LoVo (cell line): Measurements from ENCODE around the gene VWA2.

ENCODE experiments used
- DNase-seq: peaks from one replicate; pipeline ENCODE4 v3.0.0-alpha.2; 2016; ENCODE audit warnings: low spot score

VWA2 gene

DNA sequence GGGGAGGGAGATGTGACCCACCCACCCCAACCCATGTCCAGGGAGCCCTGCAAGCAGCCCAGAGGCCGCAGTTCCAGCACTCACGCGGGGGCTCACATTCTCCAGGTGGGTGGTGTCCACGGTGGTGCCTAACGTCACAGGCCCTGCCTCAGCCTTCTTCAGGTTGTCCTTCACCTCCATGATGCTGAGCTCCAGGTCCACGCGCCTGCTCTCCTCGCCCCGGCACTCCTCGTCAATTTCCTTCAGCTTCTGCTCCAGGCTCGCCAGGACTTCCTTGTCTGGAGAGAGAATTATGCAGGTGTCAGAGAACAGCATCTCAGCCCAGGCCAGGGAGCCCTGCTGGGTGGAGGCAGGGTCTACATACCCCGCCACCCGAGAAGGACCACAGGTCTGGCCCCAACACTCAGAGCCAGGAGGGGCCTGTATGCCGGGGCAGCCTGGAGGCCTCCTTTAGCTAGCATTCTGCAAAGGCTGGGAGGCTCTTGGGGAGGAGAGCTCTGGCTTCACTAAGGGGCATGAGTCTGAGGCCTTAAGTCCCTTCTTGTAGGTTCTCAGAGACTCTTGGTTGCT is 58.2 kb downstream of the VWA2 start:
- DNase-seq, result no peak

DNA sequence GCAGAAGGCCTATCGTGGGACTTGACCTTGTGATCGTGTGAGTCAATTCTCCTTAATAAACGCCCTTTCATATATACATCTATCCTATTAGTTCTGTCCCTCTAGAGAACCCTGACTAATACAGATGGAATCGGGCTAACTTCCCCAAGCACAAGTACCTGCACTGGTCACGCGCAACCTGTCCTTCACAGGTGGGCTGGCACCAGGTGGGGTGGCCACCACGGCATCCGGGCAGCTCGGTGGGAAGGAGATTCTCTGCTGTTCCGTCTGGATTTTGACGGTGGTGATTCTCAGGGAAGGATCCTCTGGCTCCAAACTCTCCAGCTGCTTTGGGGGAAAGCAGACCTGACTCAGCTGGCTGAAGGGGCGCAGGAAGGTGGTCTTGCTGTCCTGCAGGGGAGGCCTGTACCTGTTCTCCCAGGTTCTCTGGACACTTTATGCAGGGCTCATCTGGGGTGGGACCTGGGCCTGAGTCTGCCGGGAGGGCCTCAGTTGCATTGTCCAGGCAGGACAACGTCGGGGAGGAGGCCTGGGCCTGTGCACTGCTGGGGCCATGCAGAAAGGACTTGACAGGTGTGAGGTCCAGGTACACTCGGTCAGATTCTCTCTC is 61.1 kb downstream of the VWA2 start:
- DNase-seq, result no peak

DNA sequence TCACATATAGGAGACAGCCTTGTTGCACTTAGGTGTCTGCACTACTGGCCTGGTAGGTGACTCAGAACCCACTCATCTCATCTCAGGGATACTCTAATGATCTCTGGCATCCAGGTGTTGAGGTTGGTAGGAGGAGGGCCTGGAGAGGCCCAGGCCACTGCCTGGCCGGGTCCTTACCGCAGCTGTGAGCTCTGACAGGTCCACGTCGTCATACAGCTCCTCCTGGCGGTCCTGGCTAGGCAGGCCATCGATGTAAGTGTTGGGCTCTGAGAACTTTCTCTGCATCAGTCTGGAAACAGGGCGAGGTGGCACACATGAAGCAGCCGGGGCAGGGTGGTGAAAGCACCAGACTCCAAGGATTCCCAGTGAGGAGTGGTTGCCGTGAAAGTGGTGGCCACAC is 62.1 kb downstream of the VWA2 start:
- no peak for DNase-seq

DNA sequence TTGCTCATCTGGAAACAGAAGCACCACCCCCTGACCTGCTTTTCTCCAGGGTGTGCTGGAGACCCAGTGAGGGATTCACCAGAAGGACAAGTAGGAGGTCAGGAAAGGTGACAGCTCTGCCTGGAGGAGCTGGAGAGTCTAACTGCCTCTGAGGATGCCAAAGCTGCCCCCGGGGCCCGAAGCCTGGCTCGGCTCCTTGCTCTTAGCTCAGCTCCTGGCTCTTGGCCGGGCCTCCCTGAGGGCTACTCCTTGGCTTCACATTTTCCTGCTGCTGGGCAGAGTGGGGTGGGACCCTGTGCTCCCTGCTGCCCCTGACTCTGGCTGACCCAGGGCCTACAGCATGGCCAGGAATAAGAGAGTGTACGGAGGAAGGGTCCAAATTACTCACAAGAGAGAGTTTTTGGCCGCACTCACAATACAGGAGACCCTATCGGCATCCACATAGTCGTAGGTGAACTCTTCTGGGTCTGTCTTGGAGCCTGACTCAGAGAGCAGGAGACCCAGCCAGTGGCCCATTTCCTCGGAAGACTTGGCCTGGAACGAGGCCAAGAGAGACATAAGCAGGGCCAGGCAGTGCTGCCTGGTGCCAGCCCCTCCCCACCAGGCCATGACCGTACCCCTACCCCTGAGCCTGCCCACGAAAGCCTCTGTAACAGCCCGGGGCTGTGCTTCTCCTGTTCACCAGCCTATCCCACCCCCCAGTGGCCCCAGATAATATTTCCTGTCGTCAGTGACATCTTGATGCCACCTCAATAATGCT is 63.1 kb downstream of the VWA2 start:
- no peak for DNase-seq

DNA sequence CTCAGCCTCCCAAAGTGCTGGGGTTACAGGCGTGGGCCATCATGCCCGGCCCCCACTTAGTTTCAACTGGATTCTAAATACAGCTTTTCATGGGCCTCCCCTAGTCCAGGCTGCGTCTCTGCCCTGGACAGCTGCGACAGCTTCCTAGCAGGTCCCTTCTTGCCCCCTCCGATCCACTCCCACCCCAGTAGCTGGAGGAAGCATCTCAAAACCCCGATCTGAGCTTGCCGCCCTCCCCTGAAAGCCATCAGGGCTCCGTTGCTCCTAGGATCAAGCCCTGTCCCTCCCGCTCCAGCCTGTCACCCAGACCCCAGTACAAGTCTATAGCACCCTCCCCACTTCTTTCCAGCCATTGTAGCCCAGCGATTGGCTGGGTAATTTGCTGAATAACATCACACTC is 64.5 kb downstream of the VWA2 start:
- no peak for DNase-seq

DNA sequence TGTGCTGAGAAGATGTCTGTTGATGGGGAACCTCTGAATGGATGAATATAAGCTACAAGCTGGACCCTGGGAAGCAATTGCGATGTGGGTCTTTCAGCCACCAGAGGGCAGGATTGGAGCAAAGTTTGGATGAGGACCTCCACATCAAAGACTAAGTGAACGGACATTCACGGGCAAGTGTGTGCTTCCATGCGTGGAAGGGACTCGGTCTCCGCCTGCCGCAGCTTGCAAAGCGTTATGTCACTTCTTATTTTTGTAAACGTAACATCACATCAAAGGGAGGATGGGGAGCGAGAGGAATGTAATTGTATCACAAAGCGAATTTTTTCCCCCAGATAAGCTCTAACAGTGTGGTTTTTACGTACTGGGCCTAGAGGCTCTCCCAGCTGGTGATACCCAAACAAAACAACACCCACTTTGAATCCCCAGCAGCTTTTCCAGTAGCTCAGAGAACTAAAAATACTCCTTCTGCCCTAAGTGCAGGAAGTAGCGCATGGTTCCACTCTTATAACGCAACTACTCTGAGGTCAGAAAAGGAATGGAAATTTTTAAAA is 65.0 kb downstream of the VWA2 start:
- peak; percentile 55 for DNase-seq

DNA sequence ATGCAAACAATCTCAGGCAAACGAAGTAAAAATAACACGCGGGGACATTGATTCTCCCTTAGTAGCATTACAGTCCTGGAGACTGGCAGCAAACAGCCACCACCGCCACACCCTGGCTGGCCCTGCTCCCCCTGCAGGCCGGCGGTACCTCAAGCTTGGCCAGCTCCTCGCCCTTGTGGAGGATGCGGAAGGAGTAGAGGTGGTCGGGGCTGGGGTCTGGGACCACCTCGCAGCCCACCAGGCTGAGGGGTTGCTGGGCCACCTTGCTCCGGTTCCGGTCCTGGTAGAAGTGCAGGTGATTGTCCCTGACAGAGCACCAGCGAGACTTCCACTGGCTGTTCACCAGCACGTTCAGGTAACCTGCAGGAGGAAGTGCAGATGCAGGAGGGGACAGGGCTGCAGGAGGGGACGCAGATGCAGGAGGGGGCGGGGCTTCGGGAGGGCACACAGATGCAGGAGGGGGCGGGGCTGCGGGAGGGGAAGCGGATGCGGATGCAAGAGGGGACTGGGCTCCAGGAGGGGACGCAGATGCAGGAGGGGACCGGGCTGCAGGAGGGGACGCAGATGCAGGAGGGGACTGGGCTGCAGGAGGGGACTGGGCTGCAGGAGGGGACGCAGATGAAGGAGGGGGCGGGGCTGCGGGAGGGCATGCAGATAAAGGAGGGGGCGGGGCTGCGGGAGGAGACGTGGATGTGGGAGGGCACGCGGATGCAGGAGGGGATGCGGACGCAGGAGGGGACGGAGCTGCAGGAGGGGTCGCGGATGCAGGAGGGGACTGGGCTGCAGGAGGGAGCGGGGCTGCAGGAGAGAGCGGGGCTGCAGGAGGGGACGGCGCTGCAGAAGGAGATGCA is 65.7 kb downstream of the VWA2 start:
- DNase-seq, result no peak

DNA sequence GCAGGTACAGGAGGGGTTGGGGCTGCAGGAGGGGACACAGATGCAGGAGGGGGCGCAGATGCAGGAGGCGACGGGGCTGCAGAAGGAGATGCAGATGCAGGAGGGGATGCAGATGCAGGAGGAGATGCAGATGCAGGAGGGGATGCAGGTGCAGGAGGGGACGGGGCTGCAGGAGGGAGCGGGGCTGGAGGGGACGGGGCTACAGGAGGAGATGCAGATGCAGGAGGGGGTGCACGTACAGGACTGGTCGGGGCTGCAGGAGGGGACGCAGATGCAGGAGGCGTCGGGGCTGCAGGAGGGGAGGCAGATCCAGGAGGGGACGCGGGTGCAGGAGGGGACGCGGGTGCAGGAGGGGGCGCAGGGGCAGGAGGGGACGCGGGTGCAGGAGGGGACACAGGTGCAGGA is 66.5 kb downstream of the VWA2 start:
- DNase-seq, result no peak

DNA sequence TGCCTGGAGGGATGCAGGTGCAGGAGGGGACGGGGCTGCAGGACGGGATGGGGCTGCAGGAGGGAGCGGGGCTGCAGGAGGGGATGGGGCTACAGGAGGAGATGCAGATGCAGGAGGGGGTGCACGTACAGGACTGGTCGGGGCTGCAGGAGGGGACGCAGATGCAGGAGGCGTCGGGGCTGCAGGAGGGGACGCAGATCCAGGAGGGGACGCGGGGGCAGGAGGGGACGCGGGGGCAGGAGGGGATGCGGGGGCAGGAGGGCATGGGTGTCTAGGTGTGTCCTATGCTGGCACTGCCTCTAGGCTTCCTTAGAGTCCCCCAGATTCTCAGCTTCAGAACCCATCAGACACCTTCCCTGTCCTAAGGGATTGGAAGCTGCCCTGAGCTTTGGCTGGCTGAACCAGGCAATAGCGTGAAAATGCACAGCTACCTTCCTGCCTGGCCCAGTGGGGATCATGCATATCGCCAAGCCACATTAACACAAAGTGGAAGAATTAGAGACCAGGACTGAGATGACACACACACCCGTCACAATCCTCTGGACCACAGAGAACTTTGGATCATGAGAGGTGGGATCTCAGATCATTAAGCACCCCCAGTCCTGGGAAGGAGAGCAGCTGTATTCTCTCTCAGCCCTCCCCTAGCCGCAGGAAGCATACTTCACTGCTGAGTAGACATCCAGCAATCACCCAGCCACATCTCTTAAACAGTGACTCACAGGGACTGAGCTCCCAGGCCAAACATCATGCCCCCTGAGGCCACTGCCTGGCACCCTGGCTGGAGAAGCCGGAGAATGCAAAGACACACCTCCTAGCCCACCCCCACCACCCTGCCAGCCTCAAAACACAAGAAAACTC is 67.3 kb downstream of the VWA2 start:
- peak; percentile 23 for DNase-seq

DNA sequence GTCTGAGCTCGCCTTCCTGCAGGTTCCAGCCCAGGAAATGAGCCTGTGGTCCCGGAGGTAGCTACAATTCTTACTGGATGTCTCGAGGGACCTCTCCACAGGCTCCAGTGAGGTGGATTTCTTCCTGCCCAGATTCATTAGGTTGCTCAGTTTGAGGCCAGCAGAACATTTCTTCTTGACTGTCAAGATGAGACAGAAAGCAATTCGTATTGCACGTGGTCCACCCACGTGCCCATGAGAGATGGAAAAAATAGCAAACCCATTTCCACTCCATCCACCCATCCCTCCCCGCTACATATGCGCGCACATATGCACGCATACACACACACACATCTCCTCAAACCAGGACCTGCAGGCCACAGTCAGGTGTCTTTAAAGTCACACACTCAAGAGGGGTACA is 68.7 kb downstream of the VWA2 start:
- DNase-seq, result no peak

DNA sequence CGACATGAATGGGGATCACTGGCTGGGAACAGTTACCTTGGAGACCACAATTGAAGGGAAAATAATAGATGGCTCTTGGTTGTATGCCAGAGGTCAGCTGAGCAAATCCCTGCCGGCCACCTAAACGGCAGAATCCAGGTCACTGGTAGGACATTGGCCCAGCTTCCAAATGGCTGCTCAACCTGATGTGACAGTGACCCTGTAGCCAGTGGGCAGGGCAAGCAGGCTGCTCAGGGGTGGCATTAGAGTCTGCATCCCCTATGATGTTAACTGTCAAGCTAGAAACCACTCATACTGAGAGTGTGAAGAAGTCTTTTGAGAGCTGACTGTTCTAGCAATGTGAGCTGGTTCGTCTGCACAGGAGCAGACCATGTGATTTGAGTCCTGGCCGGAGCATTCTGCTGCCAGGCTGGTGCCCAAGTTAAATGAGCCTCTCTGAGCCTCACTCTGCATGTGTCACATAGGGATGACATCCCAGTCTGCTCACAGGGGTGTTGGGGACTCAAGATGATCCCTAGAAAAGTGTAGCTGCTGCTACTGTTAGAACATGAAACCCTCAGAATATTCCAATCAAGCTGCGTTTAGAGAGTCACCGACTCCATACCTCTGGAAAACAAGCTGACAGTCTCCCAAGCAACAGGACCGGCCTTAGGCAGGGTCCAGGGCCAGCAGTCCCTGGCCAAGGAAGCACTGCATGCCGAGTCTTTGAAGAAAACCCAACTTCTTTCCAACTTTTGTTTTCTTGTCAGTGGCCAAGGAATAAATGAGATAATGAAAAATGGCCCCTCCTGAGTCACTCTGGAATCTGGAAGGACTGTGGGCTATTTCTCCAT is 69.7 kb downstream of the VWA2 start:
- DNase-seq, result no peak

DNA sequence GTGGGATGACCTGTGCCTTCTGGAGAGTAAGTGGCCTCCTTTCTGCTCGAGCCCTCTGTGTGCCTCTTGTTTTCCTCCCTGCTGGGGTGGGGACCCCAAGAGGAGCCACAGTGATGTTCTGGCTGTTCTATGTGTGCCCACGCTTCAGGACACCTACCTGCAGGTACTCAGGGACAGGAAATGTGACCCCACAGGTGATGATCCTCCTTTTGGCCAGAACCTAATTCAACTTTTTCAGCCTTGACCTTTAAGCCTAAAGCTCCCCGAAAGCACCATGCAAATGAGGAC is 70.3 kb downstream of the VWA2 start:
- DNase-seq, result no peak

DNA sequence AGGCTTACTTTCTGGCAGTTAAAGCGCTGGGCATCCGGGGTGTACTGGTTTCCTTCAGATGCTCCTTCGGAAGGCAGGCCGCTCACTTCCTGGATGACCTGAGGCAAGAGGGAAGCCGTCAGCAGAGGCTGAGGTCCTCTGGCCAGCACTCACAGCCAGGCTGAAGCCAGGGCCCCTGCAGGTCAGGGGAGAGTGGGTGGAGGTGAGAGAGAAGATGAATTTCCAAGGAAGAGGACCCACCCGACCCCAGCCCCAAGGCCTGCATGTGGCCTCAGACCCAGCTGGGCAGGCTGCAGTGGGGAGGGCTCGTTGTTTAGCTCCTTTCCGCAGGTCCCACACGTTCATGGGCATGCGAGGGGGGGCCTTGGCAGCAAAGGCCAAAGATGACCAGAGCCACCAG is 71.3 kb downstream of the VWA2 start:
- no peak for DNase-seq

DNA sequence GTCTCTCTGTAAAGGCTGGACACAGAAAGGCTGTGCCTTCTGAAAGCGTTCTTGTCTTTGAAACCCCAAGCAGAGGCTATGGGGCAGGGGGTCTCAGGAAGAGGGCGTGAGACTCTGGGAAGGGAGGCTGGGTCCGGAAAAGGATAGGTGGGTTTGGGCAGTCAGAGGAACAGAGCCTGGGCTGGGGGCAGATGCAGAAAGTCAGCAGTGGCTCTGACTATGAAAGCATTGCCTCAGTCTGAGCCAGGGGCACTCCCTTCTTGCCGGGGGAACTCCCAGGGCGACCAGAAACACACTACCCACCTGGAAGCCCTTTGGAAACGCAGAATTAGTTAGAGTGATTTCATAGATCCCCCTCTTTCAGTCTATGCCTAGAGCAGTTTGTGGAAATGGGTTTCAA is 72.0 kb downstream of the VWA2 start:
- no peak for DNase-seq

DNA sequence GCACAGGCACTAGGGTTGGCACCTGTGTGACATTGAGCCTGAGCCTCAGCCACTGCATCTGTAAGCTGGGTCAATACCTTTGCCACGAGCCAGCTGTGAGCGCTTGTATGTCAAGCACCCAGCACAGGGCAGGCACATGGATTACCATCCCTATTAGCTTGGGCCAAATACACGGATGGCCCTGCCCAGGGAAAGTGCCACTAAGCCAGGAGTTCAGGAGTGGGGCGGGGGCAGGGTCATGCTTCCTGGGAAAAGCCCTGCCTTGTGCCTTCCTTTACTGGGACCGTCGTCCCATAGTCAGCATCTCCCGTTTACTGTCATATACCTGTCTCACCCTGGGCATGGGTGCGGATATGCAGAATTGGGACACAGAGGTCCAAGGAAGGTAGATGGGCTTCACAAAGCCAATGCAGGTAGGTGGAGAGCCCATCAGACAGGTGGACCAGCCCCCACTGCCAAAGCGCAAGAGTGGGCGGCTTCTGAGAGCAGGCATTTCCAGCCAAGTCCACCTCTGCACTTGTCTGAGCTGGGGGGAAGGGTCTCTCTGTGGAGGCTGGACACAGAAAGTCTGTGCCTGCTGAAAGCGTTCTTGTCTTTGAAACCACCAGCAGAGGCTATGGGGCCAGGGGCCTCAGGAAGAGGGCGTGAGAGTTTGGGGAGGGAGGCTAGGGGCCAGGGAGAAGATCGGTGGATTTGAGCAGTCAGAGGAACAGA is 72.6 kb downstream of the VWA2 start:
- DNase-seq, result no peak

DNA sequence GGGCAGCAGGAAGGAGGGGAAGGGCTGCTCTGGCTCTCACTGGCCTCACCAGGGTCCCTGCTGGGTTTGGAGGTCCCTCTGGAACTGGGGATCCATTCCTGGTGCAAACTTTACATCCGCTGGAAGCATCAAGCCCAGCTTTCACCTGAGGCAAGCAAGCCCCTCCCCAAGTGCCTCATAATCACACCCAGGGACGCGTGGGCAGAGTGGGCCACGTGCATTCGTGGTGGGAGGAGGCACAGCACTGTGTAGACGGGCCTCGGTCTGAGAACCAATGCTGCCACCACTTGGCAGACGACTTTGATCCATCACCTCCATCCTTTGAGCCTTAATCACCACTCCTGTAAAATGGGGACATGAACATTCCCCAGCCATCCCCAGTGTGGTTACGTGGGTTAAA is 74.1 kb downstream of the VWA2 start:
- no peak for DNase-seq

DNA sequence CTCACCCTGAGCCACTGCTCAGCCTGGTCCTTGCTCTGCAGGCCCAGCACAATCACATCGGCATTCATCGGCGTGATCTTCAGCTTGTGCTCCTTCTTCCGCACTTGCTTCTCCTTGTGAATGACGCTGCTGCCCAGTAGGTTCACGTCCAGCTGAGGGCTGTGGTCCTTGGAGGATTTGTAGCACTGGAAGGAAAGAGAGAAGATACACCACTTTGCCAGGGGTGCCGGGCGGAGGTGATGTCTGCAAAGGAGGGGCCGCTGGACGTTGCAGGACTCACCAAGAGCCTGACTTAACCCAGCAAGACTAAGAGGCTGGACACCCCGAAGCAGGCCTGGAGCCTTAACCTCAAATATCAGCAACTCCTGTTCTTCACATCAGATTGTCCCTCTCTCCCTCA is 74.8 kb downstream of the VWA2 start:
- no peak for DNase-seq

DNA sequence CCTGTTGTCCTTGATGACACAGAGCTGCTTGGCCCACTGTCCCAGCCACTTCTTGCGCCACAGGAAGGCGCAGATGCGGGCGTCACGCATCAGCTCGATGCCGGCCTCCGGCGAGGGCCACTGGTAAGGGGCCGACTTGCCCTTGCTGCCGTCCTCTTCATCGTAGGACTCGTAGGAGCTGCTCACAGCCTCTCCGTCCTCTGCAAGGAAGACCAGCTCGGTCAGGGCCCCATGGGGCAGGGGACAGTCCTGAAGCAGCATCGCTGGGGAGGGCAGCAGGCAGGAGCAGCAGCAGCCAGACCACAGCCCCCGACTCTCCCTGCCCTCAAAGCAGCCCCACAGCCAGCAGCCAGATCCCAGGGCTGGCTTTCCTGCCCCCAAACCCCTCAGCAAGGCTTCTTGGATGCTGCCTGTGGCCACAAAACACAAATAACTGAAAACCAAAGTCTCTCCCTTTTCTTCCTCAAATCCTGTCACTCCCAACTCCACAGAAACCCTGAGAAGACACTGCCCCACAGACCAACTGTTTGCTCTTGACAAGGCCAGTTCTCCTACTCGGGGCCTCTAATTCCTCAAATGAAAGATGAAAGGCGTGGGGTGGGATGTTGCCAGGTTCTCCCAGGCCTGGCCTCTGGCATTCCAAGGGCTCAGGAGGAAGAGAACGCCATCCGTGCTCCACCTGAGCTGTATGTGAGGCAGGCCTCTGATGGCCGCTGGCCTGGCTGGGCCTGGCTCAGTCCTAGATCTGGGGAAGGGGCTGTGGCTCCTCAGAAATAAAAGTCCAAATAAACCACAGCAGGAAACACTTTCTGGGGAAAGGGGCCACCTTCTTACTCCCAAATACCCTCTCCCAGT is 76.7 kb downstream of the VWA2 start:
- DNase-seq, result no peak

DNA sequence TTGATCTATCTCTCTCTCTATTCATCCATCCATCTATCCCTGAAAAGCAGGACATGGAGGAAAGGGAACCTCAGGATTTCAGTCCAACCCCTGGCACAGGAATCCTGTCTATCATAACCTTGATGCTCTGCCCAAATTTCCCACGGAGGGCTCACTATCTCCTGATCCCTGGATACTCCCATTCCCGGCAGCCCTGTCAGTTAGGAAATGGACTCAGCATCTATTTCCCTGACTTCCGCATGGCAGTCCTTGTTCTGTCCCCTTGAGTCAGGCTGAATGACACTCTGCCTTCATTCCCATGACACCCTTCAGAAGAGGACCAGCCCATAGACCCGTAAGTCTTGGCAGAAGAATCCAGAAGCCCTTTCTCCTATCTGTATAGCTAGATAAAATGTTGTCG is 77.7 kb downstream of the VWA2 start:
- no peak for DNase-seq
